Natural killer cell treated with Interleukin-12 subunit alpha and Interleukin-12 subunit beta and Interleukin-15 and Interleukin-18, amount 100 ng/mL, for 72 hours (primary cell): ENCODE data around the gene ZNF345. TPM values are rescaled to one million over a fixed set of nuclear protein-coding genes. Genes with fewer than 3 reads are reported as not detected.

Experiments
- ATAC-seq, 2 donors: fragments of 150-1000 bp; cut with Tn5 transposase in 1 of 2; sonication (Bioruptor Pico), chemical (Tn5 transposase) in 1 of 2; 2 replicates each; pipeline ENCODE4 v1.10.0; 2021
- DNase-seq: peaks from one replicate; pipeline ENCODE4 v3.0.0; 2022; ENCODE audit warnings: low spot score
- H3K27ac Mint-ChIP-seq, 2 donors: 1 replicate in 1 of 2; 2 replicates in 1 of 2; pipeline ENCODE4 v1.8.0; 2022; ENCODE audit warnings: mixed read lengths in 2 of 2, mild to moderate bottlenecking in 1 of 2, moderate library complexity in 1 of 2
- H3K27me3 Mint-ChIP-seq, 2 donors: 1 replicate in 1 of 2; 2 replicates in 1 of 2; pipeline ENCODE4 v1.8.0; 2022; ENCODE audit warnings: mixed read lengths in 2 of 2
- H3K36me3 Mint-ChIP-seq: one replicate; pipeline ENCODE4 v1.8.0; 2022; ENCODE audit warnings: mixed read lengths
- H3K4me1 Mint-ChIP-seq, 2 donors: 1 replicate in 1 of 2; 2 replicates in 1 of 2; pipeline ENCODE4 v1.8.0; 2022; ENCODE audit warnings: low read depth in 2 of 2, mixed read lengths in 2 of 2, mild to moderate bottlenecking in 1 of 2
- H3K4me3 Mint-ChIP-seq: one replicate; pipeline ENCODE4 v1.8.0; 2022; ENCODE audit warnings: mixed read lengths
- H3K9me3 Mint-ChIP-seq: 2 replicates; pipeline ENCODE4 v1.8.0; 2022; ENCODE audit warnings: mixed read lengths
- total RNA-seq, 2 donors: library from RNA; stranded (reverse); gene quantifications; one replicate each; pipeline ENCODE4 v1.2.3, GENCODE V29; 2022

Gene ZNF345
- total RNA-seq, 2 donors from 2014 or later, result 3.0 to 6.1 TPM

DNA sequence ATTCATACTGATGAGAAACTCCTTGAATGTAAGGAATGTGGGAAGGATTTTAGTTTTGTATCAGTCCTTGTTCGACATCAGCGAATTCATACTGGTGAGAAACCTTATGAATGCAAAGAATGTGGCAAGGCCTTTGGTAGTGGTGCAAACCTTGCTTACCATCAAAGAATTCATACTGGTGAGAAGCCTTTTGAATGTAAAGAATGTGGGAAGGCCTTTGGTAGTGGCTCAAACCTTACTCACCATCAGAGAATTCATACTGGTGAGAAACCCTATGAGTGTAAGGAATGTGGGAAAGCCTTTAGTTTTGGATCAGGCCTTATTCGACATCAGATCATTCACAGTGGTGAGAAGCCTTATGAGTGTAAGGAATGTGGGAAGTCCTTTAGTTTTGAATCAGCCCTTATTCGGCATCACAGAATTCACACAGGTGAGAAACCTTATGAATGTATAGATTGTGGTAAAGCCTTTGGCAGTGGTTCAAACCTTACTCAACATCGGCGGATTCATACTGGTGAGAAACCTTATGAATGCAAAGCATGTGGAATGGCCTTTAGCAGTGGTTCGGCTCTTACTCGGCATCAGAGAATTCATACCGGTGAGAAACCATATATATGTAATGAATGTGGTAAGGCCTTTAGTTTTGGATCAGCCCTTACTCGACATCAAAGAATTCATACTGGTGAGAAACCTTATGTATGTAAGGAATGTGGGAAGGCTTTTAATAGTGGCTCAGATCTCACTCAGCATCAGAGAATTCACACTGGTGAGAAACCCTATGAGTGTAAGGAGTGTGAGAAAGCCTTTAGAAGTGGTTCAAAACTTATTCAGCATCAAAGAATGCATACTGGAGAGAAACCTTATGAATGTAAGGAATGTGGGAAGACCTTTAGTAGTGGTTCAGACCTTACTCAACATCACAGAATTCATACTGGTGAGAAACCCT lies 26.6 kb downstream of the ZNF345 start:
- H3K36me3 Mint-ChIP-seq, result peaks cover 62% of the 10 kb centered on the region
- H3K9me3 Mint-ChIP-seq, result peaks cover 24% of the 10 kb centered on the region
- H3K4me1 Mint-ChIP-seq, result peaks cover 0 to 2% of the 10 kb centered on the region in 2 donors
- DNase-seq (no peak), ATAC-seq (no peak)
- H3K4me3 Mint-ChIP-seq, result no peak overlapping the region
- no peak overlapping the region for H3K27ac Mint-ChIP-seq
- H3K27me3 Mint-ChIP-seq, result no peaks in the 10 kb centered on the region

DNA sequence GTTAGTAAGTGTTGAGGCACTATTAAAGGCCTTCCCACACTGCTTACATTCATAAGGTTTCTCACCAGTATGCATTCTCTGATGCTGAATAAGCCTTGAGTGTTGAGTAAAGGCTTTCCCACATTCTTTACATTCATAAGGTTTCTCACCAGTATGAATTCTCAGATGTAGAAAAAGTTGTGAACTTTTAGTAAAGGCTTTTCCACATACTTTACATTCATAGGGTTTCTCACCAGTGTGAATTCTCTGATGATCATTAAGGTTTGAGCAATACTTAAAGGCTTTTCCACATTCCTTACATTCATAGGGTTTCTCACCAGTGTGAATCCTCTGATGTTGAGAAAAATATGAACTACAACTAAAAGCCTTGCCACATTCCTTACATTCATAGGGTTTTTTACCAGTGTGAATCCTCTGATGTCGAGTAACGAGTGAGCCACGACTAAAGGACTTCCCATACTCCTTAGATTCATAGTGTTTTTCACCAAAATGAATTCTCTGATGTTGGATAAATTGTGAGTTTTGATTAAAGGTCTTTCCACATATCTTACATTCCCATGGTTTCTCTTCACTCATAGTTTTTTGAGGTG lies 41.2 kb downstream of the ZNF345 start:
- no peak overlapping the region for H3K4me3 Mint-ChIP-seq
- no peaks in the 10 kb centered on the region for H3K27me3 Mint-ChIP-seq
- peaks cover 78% of the 10 kb centered on the region for H3K36me3 Mint-ChIP-seq
- no peaks in the 10 kb centered on the region for H3K4me1 Mint-ChIP-seq
- H3K9me3 Mint-ChIP-seq, result peaks cover 42% of the 10 kb centered on the region
- H3K27ac Mint-ChIP-seq, result no peak overlapping the region
- no peak for DNase-seq
- ATAC-seq, result no peak

DNA sequence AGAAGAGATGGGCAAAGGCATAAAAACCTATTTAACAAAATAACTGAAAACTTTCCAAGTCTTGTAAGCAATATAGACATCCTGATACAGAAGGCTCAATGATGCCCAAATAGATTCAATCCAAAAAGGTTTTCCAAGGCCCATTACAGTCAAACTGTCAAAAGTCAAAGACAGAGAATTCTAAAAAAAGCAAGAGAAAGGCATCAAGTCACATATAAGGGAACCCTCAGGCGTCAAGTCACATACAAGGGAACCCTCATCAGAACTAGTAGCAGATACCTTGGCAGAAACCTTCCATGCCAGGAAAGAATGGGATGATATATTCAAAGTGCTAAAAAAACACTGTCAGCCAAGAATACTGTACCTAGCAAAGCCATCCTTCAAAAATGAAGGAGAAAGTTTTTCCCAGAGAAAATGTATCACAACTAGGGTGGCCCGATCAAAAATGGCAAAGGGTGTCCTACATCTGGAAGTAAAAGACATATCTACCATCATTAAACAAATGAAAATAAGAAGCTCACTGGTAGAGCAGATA lies 44.2 kb downstream of the ZNF345 start:
- peaks cover 46% of the 10 kb centered on the region for H3K9me3 Mint-ChIP-seq
- H3K36me3 Mint-ChIP-seq, result peaks cover 88% of the 10 kb centered on the region
- H3K27ac Mint-ChIP-seq, result no peak overlapping the region
- ATAC-seq (no peak), DNase-seq (no peak)
- no peak overlapping the region for H3K4me3 Mint-ChIP-seq
- H3K4me1 Mint-ChIP-seq, result no peaks in the 10 kb centered on the region
- H3K27me3 Mint-ChIP-seq, result no peaks in the 10 kb centered on the region

DNA sequence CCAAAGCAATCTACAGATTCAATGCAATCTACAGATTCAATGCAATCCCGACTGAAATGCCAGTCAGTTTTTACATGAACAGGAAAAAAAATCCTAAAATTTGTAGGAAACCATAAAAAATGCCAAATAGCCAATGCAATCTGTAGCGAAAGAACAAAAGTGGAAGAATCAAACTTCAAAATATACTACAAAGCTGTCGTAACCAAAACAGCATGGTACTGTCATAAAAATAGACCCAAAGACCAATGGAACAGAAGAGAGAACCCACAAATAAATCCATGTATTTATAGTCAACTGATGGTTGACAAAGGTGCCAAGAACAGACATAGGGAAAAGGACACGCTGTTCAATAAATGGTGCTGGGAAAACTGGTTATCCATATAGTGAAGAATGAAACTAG lies 47.7 kb downstream of the ZNF345 start:
- Mint-ChIP-seq H3K36me3 (peaks cover 79% of the 10 kb centered on the region), H3K9me3 (peaks cover 38% of the 10 kb centered on the region), H3K4me1 (no peaks in the 10 kb centered on the region), H3K27me3 (no peaks in the 10 kb centered on the region), H3K4me3 (no peak overlapping the region), H3K27ac (no peak overlapping the region)
- ATAC-seq, result no peak
- no peak for DNase-seq

DNA sequence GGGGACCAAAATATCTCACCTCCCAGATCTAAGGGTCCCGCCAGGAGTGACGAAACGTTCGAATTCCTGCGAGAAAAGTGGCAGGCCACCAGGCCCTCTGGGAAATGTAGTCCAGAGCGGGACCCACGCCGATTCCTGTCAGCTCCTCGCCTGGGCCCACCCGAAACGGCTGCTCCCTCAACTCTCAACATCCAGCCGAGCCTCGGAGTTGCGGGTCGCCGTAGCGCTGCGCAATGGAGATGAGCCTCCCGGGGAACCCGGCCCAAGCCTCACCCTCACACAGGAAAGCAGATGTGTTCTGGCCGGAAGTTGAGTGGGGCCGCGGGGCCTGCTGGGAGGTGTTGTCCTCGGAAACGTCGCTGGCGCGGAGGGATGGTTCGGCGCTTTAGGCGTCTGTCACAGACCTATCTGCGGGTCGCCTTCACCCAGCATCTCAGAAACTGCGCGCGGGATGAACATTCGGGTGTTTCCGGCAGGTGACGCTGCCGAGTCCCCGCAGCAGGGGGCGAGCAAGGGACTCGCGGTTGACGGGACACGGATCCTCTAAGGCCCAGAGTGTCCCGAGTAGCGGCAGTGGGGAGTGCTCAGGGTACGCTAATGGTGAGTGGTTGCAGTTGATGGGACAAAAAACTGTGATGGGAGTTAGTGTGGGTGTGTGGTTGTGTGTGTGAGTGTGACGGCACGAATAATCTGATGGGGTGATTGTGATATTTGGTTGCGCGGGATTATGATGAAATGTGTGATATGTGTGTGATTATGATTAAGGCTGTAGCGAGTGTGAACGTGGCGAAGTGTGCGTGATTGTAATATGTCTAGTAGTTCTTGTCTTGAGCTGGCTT lies 65.5 kb downstream of the ZNF345 start, which contains the start of the genes ZNF568 and ZNF829:
Gene ZNF568 (plus strand): TSS at position 341 of the 839 bp plus-strand sequence. CDS start 6,439 bp downstream, outside the sequence.
Gene ZNF829 (minus strand): TSS at position 300 of the 839 bp plus-strand sequence. CDS start 1,124 bp downstream, outside the sequence.
- ATAC-seq, result peak; percentile 99
- peak within 1 kb of the TSS; percentile 91 for H3K27ac Mint-ChIP-seq
- peak within 1 kb of the TSS; percentile 96 for H3K4me3 Mint-ChIP-seq
- H3K4me1 Mint-ChIP-seq, result peaks cover 28 to 34% of the 10 kb centered on the region in 2 donors
- H3K9me3 Mint-ChIP-seq, result peaks cover 3% of the 10 kb centered on the region
- peaks cover 47% of the 10 kb centered on the region for H3K36me3 Mint-ChIP-seq
- peak; percentile 93 for DNase-seq
- no peaks in the 10 kb centered on the region for H3K27me3 Mint-ChIP-seq

DNA sequence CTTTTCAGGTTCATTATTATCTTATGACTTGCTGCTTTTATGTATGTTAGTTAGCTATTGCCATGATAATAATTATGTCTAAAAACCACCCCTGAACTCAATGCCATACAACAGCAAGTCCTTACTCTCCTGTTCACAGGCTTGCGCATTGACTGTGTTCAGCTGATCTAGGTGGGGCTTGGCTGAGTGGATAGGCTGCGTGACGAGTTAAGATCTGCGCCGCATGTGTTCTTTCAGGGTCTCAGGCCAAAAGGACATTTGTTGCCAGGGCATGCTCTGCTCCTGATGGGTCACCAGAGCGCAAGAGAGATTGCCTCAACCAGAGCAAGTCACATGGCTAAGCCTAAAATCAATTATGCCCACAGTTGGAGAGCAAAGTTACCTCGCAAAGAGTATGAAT lies 66.3 kb downstream of the ZNF345 start:
- Mint-ChIP-seq H3K36me3 (peaks cover 47% of the 10 kb centered on the region), H3K4me3 (peak overlapping the region; percentile 96), H3K27me3 (no peaks in the 10 kb centered on the region), H3K4me1 (peaks cover 28 to 34% of the 10 kb centered on the region in 2 donors), H3K9me3 (peaks cover 3% of the 10 kb centered on the region), H3K27ac (peak overlapping the region; percentile 91)
- ATAC-seq, result no peak
- no peak for DNase-seq

DNA sequence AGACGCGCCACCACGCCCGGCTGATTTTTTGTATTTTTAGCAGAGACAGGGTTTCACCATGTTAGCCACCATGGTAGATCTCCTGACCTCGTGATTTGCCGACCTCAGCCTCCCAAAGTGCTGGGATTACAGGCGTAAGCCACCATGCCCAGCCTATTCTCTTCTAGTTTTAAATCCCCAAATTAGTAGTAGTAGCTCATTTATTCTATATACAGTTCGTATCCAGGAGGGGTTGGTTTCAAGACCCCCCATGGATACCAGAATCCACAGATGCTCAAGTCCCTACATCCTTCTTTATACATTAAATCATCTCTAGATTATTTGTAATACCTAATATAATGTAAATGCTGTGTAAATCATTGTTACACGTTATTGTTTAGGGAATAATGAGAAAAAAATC lies 67.4 kb downstream of the ZNF345 start:
- peak overlapping the region; percentile 91 for H3K27ac Mint-ChIP-seq
- peaks cover 28 to 34% of the 10 kb centered on the region in 2 donors for H3K4me1 Mint-ChIP-seq
- DNase-seq (no peak), ATAC-seq (no peak)
- H3K27me3 Mint-ChIP-seq, result no peaks in the 10 kb centered on the region
- H3K36me3 Mint-ChIP-seq, result peaks cover 54% of the 10 kb centered on the region
- peaks cover 3% of the 10 kb centered on the region for H3K9me3 Mint-ChIP-seq
- H3K4me3 Mint-ChIP-seq, result peak overlapping the region; percentile 35

Other genes starting within 250 kb of the ZNF345 start
- gene ZNF382, start 245.6 kb upstream of the ZNF345 start, total RNA-seq, result 1 to 10 TPM; 3.0 to 3.9 TPM
- gene ZNF461, start 184.0 kb upstream of the ZNF345 start, total RNA-seq, result 10 to 100 TPM in 1 of 2 donors, 1 to 10 TPM in 1; 5.9 to 10.8 TPM
- 1 to 10 TPM; 7.3 to 8.5 TPM for gene ZNF567, start 163.3 kb upstream of the ZNF345 start, total RNA-seq
- gene ZNF850, start 78.1 kb upstream of the ZNF345 start, total RNA-seq, result 1 to 10 TPM; 3.9 to 4.1 TPM
- gene ZNF790, start 12.5 kb upstream of the ZNF345 start, total RNA-seq, result 1 to 10 TPM; 4.0 to 9.3 TPM
- gene ZNF829, start 65.4 kb downstream of the ZNF345 start, total RNA-seq, result 1 to 10 TPM; 3.3 to 6.8 TPM
- gene ZNF568, start 65.5 kb downstream of the ZNF345 start, total RNA-seq, result 10 to 100 TPM in 1 of 2 donors, 1 to 10 TPM in 1; 8.0 to 12.7 TPM
- gene ZNF420, start 227.6 kb downstream of the ZNF345 start, total RNA-seq, result 10 to 100 TPM; 10.6 to 14.5 TPM